OCI-LY3 (cell line): ENCODE results near the gene LHFPL6.
"Not testable (repeated sequence)": the region's sequence is repeated elsewhere in the genome, so short reads cannot be mapped to it uniquely, and the experiment has no call there.

Experiments used
- H2AFZ ChIP-seq: fragments of 200-600, 300-600 bp; shearing (Covaris generic); 2 replicates; pipeline ENCODE4 v1.6.0; 2014; ENCODE audit warnings: antibody characterized with exemption, low read depth, low read length
- H3K27ac ChIP-seq: fragments of 200-600, 300-600 bp; sonication (generic); 2 replicates; pipeline ENCODE4 v1.5.1; 2014; ENCODE audit warnings: mild to moderate bottlenecking, low read length, moderate library complexity, mixed read lengths
- H3K27me3 ChIP-seq: fragments of 200-600, 300-600 bp; sonication (generic); 2 replicates; pipeline ENCODE4 v1.6.1; 2014; ENCODE audit warnings: low read depth, low read length, mixed read lengths
- H3K36me3 ChIP-seq: fragments of 200-600, 300-600 bp; sonication (generic); replicated peaks from 2 replicates; pipeline ENCODE3; 2014; ENCODE audit warnings: low read depth, low read length, mixed read lengths
- H3K4me1 ChIP-seq: fragments of 300-600, 200-600 bp; sonication (generic); 2 replicates; pipeline ENCODE4 v1.6.1; 2014; ENCODE audit warnings: low read length, mixed read lengths
- H3K4me2 ChIP-seq: fragments of 200-600, 300-600 bp; sonication (generic); 2 replicates; pipeline ENCODE4 v1.6.1; 2014; ENCODE audit warnings: low read length, mixed read lengths
- H3K4me3 ChIP-seq: fragments of 300-600, 200-600 bp; sonication (generic); 2 replicates; pipeline ENCODE4 v1.5.1; 2014; ENCODE audit warnings: antibody characterized with exemption, mild to moderate bottlenecking, low read length, moderate library complexity
- H3K79me2 ChIP-seq: fragments of 300-600, 200-600 bp; shearing (Covaris generic); 2 replicates; pipeline ENCODE4 v1.6.1; 2014; ENCODE audit warnings: mild to moderate bottlenecking, low read length, mixed read lengths
- H3K9ac ChIP-seq: fragments of 300-600, 200-600 bp; shearing (Covaris generic); 2 replicates; pipeline ENCODE4 v1.6.0; 2014; ENCODE audit warnings: mild to moderate bottlenecking, low read length, moderate library complexity
- H3K9me3 ChIP-seq: fragments of 200-600, 300-600 bp; shearing (Covaris generic); 2 replicates; pipeline ENCODE4 v1.6.1; 2014; ENCODE audit warnings: low read length, mixed read lengths; ENCODE audit not compliant: insufficient read depth
- H4K20me1 ChIP-seq: fragments of 200-600, 300-600 bp; sonication (generic); 2 replicates; pipeline ENCODE4 v1.6.1; 2016; ENCODE audit warnings: low read length, mixed read lengths; ENCODE audit not compliant: insufficient read depth
- EZH2phosphoT487 ChIP-seq: fragments of 200-600 bp; shearing (Covaris generic); IDR thresholded peaks from 2 replicates; pipeline ENCODE4 v1.6.1; 2018; ENCODE audit warnings: antibody characterized with exemption, mixed run types, low read depth
- TF ChIP-seq, protein P1 (sequence below): fragments of 200-600, 300-600 bp; sonication (generic); IDR thresholded peaks from 2 replicates; pipeline ENCODE4 v1.5.1; 2014; ENCODE audit warnings: antibody characterized with exemption, low read length, low read depth

The LHFPL6 gene

DNA sequence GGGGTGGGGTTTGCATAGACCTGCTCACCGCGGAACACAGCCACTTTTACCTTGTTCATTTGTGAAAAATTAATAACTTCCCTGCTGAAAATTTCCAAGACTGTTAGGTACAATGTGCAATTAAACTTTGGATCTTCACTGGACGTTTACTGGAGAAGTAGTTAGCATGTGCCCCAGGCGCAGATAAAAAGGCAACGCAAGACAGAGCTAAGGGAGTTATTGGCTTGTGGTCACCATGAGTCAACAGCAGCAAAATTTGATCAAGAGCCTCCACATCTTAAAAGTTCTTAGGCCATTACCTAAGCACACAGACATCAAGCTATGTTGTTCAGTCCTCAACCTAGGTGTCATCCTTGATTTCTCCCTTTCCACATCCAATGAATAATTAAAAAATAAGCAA, 257.0 kb downstream of the LHFPL6 start:
- Histone ChIP-seq H3K9me3 (no peaks in the 10 kb centered on the region), H3K79me2 (no peaks in the 10 kb centered on the region), H3K27ac (no peak overlapping the region), H3K4me2 (peak overlapping the region; percentile 79), H3K4me1 (peaks cover 34% of the 10 kb centered on the region), H3K27me3 (no peaks in the 10 kb centered on the region), H3K36me3 (peaks cover 10% of the 10 kb centered on the region), H2AFZ (0 out of 2 replicates have a peak overlapping the region, but pooled peaks have one; percentile 9), H3K4me3 (peak overlapping the region; percentile 52), H4K20me1 (no peaks in the 10 kb centered on the region), H3K9ac (peak overlapping the region; percentile 19; the same call in 1 of the 2 replicates)
- no peak for TF ChIP-seq EZH2phosphoT487
- TF ChIP-seq, protein P1, sequence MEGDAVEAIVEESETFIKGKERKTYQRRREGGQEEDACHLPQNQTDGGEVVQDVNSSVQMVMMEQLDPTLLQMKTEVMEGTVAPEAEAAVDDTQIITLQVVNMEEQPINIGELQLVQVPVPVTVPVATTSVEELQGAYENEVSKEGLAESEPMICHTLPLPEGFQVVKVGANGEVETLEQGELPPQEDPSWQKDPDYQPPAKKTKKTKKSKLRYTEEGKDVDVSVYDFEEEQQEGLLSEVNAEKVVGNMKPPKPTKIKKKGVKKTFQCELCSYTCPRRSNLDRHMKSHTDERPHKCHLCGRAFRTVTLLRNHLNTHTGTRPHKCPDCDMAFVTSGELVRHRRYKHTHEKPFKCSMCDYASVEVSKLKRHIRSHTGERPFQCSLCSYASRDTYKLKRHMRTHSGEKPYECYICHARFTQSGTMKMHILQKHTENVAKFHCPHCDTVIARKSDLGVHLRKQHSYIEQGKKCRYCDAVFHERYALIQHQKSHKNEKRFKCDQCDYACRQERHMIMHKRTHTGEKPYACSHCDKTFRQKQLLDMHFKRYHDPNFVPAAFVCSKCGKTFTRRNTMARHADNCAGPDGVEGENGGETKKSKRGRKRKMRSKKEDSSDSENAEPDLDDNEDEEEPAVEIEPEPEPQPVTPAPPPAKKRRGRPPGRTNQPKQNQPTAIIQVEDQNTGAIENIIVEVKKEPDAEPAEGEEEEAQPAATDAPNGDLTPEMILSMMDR = no peak

DNA sequence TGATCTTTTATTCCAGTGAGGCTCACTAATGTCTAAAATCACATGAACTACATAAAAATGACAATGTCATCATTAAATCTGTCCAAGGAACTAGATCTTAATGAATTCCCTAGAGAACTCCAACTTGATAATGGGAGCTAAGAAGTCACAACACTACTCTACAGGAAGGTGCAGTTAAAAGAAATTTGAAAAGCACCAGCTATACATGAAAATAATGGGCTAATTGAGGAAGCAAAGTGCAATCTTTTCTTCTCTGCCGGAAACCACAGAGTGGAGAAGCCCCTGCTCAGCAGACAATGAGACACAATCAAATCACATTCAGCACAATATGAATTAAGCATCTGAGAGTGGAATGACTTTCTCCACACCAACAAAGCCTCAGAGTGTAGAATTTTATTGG, 261.7 kb downstream of the LHFPL6 start:
- Histone ChIP-seq H3K4me3 (no peak overlapping the region), H3K36me3 (peaks cover 18% of the 10 kb centered on the region), H3K27me3 (no peaks in the 10 kb centered on the region), H3K79me2 (no peaks in the 10 kb centered on the region), H3K9ac (no peak overlapping the region), H2AFZ (no peak overlapping the region), H3K4me1 (peaks cover 25% of the 10 kb centered on the region), H3K9me3 (no peaks in the 10 kb centered on the region), H4K20me1 (no peaks in the 10 kb centered on the region), H3K4me2 (no peak overlapping the region), H3K27ac (no peak overlapping the region)
- TF ChIP-seq EZH2phosphoT487 = no peak
- TF ChIP-seq, protein P1 = no peak

DNA sequence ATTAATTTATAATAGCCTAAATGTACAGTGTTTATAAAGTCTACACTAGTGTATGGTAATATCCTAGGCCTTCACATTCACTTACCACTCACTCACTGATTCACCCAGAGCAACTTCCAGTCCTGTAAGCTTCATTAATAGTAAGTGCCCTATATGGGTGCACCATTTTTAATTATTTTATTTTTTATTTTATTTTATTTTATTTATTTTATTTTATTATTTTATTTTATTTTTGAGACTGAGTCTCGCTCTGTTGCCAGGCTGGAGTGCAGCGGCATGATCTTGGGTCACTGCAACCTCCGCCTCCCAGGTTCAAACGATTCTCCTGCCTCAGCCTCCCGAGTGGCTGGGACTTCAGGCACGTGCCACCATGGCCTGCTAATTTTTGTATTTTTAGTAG, 264.9 kb downstream of the LHFPL6 start:
- H3K4me3 ChIP-seq, H2AFZ ChIP-seq, H4K20me1 ChIP-seq, H3K27ac ChIP-seq, H3K4me2 ChIP-seq, H3K9ac ChIP-seq, H3K9me3 ChIP-seq, H3K27me3 ChIP-seq, H3K4me1 ChIP-seq, H3K79me2 ChIP-seq: not testable (repeated sequence)
- peaks cover 15% of the 10 kb centered on the region for H3K36me3 ChIP-seq

DNA sequence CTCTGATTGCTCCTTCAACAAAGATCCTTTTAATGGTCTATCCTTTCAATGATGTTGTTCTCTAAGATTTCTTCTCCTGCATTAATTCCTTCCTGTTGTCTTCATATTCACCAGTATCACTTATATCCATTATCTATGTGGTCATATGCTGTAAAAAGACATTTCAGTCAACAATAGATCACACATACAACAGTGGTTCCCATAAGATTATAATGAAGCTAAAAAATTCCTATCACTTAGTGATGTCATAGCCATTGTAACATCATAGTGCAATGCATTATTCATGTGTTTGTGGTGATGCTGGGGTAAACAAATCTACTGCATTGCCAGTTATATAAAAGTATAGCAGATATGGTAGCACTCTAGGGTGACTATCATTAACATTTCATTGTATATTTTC, 266.1 kb downstream of the LHFPL6 start:
- H3K9ac ChIP-seq = no peak overlapping the region
- no peak for TF ChIP-seq EZH2phosphoT487
- TF ChIP-seq, protein P1 = no peak
- no peaks in the 10 kb centered on the region for H3K9me3 ChIP-seq
- H2AFZ ChIP-seq = no peak overlapping the region
- no peak overlapping the region for H3K4me3 ChIP-seq
- H3K27me3 ChIP-seq = no peaks in the 10 kb centered on the region
- no peaks in the 10 kb centered on the region for H4K20me1 ChIP-seq
- no peaks in the 10 kb centered on the region for H3K79me2 ChIP-seq
- H3K4me1 ChIP-seq = no peaks in the 10 kb centered on the region
- no peak overlapping the region for H3K4me2 ChIP-seq
- no peak overlapping the region for H3K27ac ChIP-seq
- H3K36me3 ChIP-seq = peaks cover 12% of the 10 kb centered on the region

DNA sequence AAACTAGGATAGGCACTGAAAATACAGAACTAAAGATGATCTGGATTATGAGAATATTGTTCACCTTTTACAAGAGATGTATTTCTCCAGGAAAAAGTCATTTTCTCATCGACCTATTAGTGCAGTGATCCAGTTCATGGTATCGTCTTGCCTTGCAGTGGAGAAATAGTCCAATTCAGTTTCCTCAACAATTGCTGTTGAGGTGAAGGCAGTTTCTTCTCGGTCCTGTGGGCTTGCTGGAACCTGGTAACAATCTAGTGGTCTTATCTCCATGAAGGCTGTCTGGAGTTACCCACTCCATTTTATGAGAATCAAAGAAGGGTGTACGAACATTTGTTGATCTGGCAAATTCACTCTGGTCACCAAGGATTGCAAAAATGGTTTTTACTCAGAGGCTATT, 266.8 kb downstream of the LHFPL6 start:
- H3K9ac ChIP-seq = no peak overlapping the region
- H3K4me1 ChIP-seq = no peaks in the 10 kb centered on the region

More for the DNA sequence above, 266.8 kb downstream of the LHFPL6 start:
- Histone ChIP-seq H3K27me3 (no peaks in the 10 kb centered on the region), H4K20me1 (no peaks in the 10 kb centered on the region), H3K9me3 (no peaks in the 10 kb centered on the region), H3K4me2 (no peak overlapping the region), H3K36me3 (peaks cover 11% of the 10 kb centered on the region), H2AFZ (no peak overlapping the region), H3K4me3 (no peak overlapping the region), H3K27ac (no peak overlapping the region), H3K79me2 (no peaks in the 10 kb centered on the region)
- TF ChIP-seq EZH2phosphoT487 = no peak
- TF ChIP-seq, protein P1 = no peak
